HCT116 (cell line): Measurements from ENCODE around the gene ZBTB5.

ENCODE experiments used
- CTCF ChIP-seq, 3 experiments: fragments of 200-600 bp in 1 of 3; sonication (generic) in 1 of 3; IDR thresholded peaks in 2 of 3; conservative IDR thresholded peaks in 1 of 3; 2 replicates each; pipeline ENCODE4 v1.5.1; 2012 to 2017; ENCODE audit warnings: low read depth in 2 of 3, low read length in 2 of 3, antibody characterized with exemption in 1 of 3, borderline replicate concordance in 1 of 3, control low read depth in 1 of 3, mild to moderate bottlenecking in 1 of 3, mixed read lengths in 1 of 3, mixed run types in 1 of 3, moderate library complexity in 1 of 3; ENCODE audit not compliant: insufficient read depth in 1 of 3
- EGR1 ChIP-seq: IDR thresholded peaks from 2 replicates; pipeline ENCODE4 v1.6.1; 2012; ENCODE audit warnings: low read depth
- EZH2 ChIP-seq: fragments of 200-600 bp; sonication (generic); IDR thresholded peaks from 2 replicates; pipeline ENCODE4 v1.6.1; 2017; ENCODE audit warnings: antibody characterized with exemption, mixed run types
- EZH2phosphoT487 ChIP-seq: fragments of 200-600 bp; IDR thresholded peaks from 2 replicates; pipeline ENCODE4 v1.6.1; 2018; ENCODE audit warnings: antibody characterized with exemption, borderline replicate concordance
- FOSL1 ChIP-seq: IDR thresholded peaks from 2 replicates; pipeline ENCODE4 v1.6.1; 2012; ENCODE audit warnings: low read depth
- JUND ChIP-seq: IDR thresholded peaks from 2 replicates; pipeline ENCODE4 v1.6.1; 2012
- MAX ChIP-seq: IDR thresholded peaks from 2 replicates; pipeline ENCODE4 v1.6.1; 2012
- POLR2A ChIP-seq: IDR thresholded peaks from 2 replicates; pipeline ENCODE4 v1.7.0; 2011; ENCODE audit warnings: borderline replicate concordance; ENCODE audit not compliant: insufficient read depth, insufficient read length; ENCODE audit errors: extremely low read depth
- POLR2AphosphoS5 ChIP-seq: IDR thresholded peaks from 2 replicates; pipeline ENCODE4 v1.6.1; 2011; ENCODE audit warnings: mild to moderate bottlenecking, low read depth, low read length, moderate library complexity
- REST ChIP-seq: IDR thresholded peaks from 2 replicates; pipeline ENCODE4 v1.6.1; 2012; ENCODE audit warnings: low read depth
- SP1 ChIP-seq: IDR thresholded peaks from 2 replicates; pipeline ENCODE4 v1.6.1; 2012; ENCODE audit warnings: low read depth
- YY1 ChIP-seq: IDR thresholded peaks from 2 replicates; pipeline ENCODE4 v1.6.1; 2011; ENCODE audit warnings: low read length, low read depth, moderate library complexity, mild to moderate bottlenecking; ENCODE audit not compliant: insufficient replicate concordance; ENCODE audit errors: extremely low read depth
- ZFX ChIP-seq: fragments of 450-650 bp; IDR thresholded peaks from 2 replicates; pipeline ENCODE4 v1.6.1; 2017
- ZNF274 ChIP-seq: fragments of 200-500 bp; sonication (Bioruptor generic); IDR thresholded peaks from 2 replicates; pipeline ENCODE4 v1.6.1; 2014; ENCODE audit warnings: mild to moderate bottlenecking, low read depth, low read length, inconsistent platforms

GRCh38 chr9:37423508-37423907 is 41.7 kb downstream of the ZBTB5 start:
- TF ChIP-seq JUND = no peak
- no peak for TF ChIP-seq POLR2AphosphoS5
- no peak for TF ChIP-seq MAX
- TF ChIP-seq CTCF (IDR thresholded peaks at IDR 0.05 in 2 of 3, conservative IDR thresholded peaks at IDR 0.05 in 1 of 3; ENCODE audit: borderline replicate concordance in 1 of 3, insufficient read depth in 1 of 3, low read depth in 2 of 3, low read length in 2 of 3) = no peak
- TF ChIP-seq EZH2phosphoT487 = no peak
- no peak for TF ChIP-seq FOSL1
- TF ChIP-seq YY1 = no peak
- no peak for TF ChIP-seq EZH2
- no peak for TF ChIP-seq REST
- TF ChIP-seq EGR1 = no peak
- no peak for TF ChIP-seq SP1
- no peak for TF ChIP-seq POLR2A
- TF ChIP-seq ZFX = no peak
- TF ChIP-seq ZNF274 = no peak
